ENCODE results near the gene GLCCI1. TPM values are rescaled to one million over a fixed set of nuclear protein-coding genes. Genes with fewer than 3 reads are reported as not detected.

Gene GLCCI1
- total RNA-seq, 4 donors from 2014 or later, result 8.1 to 15.7 (median 11.7) TPM

DNA sequence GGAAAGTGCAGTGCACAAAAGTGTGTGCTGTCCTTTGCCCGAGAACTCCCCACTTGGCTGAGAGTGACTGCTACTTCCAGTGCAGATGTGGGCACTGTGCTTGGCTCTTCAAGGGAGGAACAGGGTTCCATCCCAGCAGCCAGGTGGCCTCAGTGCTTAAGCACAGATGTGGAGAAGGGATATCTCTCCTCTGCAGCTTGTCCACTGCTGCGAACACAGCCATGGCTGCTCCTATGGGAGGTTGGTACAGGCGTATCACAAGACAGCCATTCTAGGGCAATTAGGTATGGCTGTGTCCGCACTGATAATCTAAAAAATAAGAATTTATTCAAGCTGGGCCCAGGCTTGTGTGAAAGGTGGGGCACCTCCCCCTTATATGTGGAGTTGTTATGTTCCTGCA lies 66.6 kb downstream of the GLCCI1 start:
- WGBS, 2 donors, result 97 to 100% methylated on average over 2 to 3 of the region's 4 CpGs
- H3K27ac ChIP-seq, result no peak overlapping the region
- DNase-seq (ENCODE audit: low spot score in 2 of 2), result no peak
- H3K4me3 ChIP-seq, result no peak overlapping the region
- no peaks in the 10 kb centered on the region for H3K4me1 ChIP-seq
- H3K36me3 ChIP-seq, result peaks cover 0 to 40% (median 0%) of the 10 kb centered on the region in 3 donors
- no peak for TF ChIP-seq POLR2A (IDR thresholded peaks at IDR 0.05)
- TF ChIP-seq, protein P1, sequence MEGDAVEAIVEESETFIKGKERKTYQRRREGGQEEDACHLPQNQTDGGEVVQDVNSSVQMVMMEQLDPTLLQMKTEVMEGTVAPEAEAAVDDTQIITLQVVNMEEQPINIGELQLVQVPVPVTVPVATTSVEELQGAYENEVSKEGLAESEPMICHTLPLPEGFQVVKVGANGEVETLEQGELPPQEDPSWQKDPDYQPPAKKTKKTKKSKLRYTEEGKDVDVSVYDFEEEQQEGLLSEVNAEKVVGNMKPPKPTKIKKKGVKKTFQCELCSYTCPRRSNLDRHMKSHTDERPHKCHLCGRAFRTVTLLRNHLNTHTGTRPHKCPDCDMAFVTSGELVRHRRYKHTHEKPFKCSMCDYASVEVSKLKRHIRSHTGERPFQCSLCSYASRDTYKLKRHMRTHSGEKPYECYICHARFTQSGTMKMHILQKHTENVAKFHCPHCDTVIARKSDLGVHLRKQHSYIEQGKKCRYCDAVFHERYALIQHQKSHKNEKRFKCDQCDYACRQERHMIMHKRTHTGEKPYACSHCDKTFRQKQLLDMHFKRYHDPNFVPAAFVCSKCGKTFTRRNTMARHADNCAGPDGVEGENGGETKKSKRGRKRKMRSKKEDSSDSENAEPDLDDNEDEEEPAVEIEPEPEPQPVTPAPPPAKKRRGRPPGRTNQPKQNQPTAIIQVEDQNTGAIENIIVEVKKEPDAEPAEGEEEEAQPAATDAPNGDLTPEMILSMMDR (IDR thresholded peaks at IDR 0.05), result no peak
- no peak for TF ChIP-seq EP300 (IDR thresholded peaks at IDR 0.05)
- H3K27me3 ChIP-seq, result no peaks in the 10 kb centered on the region
- peaks cover 0 to 33% (median 6%) of the 10 kb centered on the region in 4 donors for H3K9me3 ChIP-seq

DNA sequence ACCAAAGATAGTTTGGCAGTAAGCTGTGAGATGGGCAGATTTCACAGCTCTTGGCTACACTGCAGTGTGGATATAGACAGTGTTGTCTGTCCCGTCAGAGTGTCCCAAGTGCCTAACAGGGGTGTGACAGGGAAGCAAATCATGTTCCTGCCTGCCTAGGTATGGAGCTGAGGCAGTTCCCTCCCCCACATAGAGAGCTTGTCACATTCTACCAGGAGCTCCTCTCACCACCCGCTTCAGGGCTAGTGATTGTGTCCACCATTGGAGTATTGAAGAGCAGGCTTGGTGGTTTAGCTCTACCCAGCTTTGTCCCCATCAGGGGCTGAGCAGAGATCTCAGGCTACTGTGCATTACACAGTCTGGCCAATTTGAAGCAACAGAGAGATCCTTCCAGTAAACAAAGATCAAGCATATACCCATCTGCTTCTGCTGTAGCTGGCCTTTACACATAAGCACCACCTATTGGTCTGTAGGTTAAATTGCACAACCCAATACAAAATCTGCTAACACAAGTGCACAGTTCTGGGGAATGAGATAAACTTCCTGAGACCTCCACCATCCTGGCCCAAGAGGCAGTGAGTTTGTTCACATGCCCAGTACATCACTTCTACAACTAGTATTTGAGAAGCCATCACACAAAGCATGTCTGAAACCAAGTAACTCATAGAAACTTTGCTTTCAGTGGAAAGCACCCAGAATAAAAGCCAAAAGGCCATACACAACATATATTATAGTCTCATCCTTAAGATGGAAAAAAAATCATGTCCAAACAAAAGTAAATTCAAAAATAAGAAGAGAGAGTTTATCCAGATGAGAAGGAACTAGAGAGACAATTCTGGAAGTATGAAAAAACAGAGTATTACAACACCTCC lies 67.3 kb downstream of the GLCCI1 start:
- DNase-seq (ENCODE audit: low spot score in 2 of 2), result no peak
- H3K36me3 ChIP-seq, result peaks cover 0 to 43% (median 0%) of the 10 kb centered on the region in 3 donors
- no peaks in the 10 kb centered on the region for H3K27me3 ChIP-seq
- H3K27ac ChIP-seq, result no peak overlapping the region
- no peak overlapping the region for H3K4me3 ChIP-seq
- peaks cover 0 to 31% (median 6%) of the 10 kb centered on the region in 4 donors for H3K9me3 ChIP-seq
- no peaks in the 10 kb centered on the region for H3K4me1 ChIP-seq
- TF ChIP-seq EP300 (IDR thresholded peaks at IDR 0.05), result no peak
- TF ChIP-seq, protein P1 (IDR thresholded peaks at IDR 0.05), result peak in 1 of 5 experiments; percentile 5
- 83 to 100% methylated on average over 1 of the region's 2 CpGs for WGBS, 2 donors

DNA sequence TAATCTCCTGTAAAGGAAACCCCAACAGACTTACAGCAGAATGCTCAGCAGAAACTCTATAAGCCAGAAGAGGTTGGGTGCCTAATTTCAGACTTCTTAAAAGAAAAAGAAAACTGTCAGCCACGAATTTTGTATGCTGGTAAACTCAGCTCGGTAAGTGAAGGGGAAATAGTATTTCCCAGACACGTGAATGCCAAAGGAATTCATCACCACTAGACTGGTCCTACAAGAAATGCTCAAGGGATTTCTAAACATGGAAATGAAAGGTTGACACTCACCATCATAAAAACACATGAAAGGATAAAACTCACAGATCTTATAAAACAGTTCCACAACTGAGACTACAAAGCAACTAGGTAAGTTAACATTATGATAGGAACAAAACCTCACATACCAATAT lies 68.6 kb downstream of the GLCCI1 start:
- H3K4me1 ChIP-seq, result no peaks in the 10 kb centered on the region
- peaks cover 0 to 51% (median 0%) of the 10 kb centered on the region in 3 donors for H3K36me3 ChIP-seq
- H3K4me3 ChIP-seq, result no peak overlapping the region
- peaks cover 0 to 30% (median 6%) of the 10 kb centered on the region in 4 donors for H3K9me3 ChIP-seq
- 86 to 96% methylated on average over 3 of the region's 3 CpGs for WGBS, 2 donors
- no peak for DNase-seq (ENCODE audit: low spot score in 2 of 2)
- no peak overlapping the region for H3K27ac ChIP-seq
- TF ChIP-seq EP300 (IDR thresholded peaks at IDR 0.05) (no peak), POLR2A (IDR thresholded peaks at IDR 0.05) (no peak)
- TF ChIP-seq, protein P1 (IDR thresholded peaks at IDR 0.05), result no peak
- H3K27me3 ChIP-seq, result no peaks in the 10 kb centered on the region

DNA sequence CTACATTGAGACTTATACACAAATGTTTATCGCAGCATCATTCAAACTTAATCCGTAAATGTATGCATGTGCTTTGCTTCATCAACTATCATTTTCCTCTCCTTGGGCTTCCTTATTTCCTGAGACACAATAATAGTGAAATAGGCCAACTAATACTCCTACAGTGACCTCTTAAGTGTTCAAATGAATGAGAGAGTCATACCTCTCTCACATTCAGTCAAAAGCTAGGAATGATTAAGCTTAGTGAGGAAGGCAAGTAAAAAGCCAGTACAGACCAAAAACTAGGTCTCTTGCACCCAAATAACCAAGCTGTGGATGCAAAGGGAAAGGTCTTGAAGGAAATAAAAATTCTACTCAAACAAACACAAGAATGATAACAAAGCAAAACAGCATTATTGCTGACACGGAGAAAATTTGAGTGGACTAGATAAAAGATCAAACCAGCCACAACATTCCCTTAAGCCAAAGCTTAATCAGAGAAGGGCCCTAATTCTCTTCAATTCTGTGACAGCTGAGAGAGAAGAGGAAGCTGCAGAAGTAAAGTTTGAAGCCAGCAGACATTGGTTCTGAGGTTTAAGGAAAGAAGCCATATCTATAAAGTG lies 72.3 kb downstream of the GLCCI1 start:
- H3K4me1 ChIP-seq, result no peaks in the 10 kb centered on the region
- H3K27ac ChIP-seq, result no peak overlapping the region
- peaks cover 0 to 60% (median 0%) of the 10 kb centered on the region in 3 donors for H3K36me3 ChIP-seq
- no peak for DNase-seq (ENCODE audit: low spot score in 2 of 2)
- TF ChIP-seq, protein P1 (IDR thresholded peaks at IDR 0.05), result no peak
- no peak for TF ChIP-seq POLR2A (IDR thresholded peaks at IDR 0.05)
- no peak for TF ChIP-seq EP300 (IDR thresholded peaks at IDR 0.05)
- 90 to 91% methylated on average over 3 of the region's 3 CpGs for WGBS, 2 donors
- no peaks in the 10 kb centered on the region for H3K27me3 ChIP-seq
- peaks cover 0 to 17% (median 5%) of the 10 kb centered on the region in 4 donors for H3K9me3 ChIP-seq
- no peak overlapping the region for H3K4me3 ChIP-seq

Data from tibial nerve (tissue), 4 donors.